ENCODE measurements around the gene NLRP12.
"Not testable (repeated sequence)": the region's sequence is repeated elsewhere in the genome, so short reads cannot be mapped to it uniquely, and the experiment has no call there.

The NLRP12 gene

DNA sequence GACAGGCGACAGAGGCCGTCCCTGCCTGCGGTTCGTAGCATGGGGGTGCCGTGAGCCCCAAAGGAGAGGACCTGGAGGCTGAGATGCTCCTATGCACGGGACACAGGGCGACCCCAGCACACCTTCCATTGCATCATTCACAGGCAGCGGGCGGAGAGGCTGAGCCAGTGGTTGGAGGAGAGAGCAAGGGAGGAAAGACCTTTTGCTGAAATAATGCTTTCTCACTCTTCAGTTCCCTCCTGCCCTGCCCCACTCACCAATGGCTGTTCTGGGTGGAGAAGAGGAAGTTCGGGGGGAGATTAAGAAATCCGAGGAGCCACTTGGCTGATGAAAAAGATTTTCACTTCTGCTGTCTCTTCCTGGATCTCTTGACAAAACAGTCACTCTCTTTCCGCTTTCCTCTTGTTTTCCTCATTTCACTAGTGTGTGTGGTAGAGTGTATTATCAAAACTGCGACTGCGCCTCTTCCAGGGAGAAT, at the start of gene NLRP12:
Gene NLRP12 (minus strand): TSS at position 181 of the 478 bp plus-strand sequence. CDS start 140 bp downstream, at position 41.
- no peak within 1 kb of the TSS for H3K4me3 ChIP-seq (ENCODE audit: low read depth, low read length)
- TF ChIP-seq, protein P1, sequence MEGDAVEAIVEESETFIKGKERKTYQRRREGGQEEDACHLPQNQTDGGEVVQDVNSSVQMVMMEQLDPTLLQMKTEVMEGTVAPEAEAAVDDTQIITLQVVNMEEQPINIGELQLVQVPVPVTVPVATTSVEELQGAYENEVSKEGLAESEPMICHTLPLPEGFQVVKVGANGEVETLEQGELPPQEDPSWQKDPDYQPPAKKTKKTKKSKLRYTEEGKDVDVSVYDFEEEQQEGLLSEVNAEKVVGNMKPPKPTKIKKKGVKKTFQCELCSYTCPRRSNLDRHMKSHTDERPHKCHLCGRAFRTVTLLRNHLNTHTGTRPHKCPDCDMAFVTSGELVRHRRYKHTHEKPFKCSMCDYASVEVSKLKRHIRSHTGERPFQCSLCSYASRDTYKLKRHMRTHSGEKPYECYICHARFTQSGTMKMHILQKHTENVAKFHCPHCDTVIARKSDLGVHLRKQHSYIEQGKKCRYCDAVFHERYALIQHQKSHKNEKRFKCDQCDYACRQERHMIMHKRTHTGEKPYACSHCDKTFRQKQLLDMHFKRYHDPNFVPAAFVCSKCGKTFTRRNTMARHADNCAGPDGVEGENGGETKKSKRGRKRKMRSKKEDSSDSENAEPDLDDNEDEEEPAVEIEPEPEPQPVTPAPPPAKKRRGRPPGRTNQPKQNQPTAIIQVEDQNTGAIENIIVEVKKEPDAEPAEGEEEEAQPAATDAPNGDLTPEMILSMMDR (IDR thresholded peaks at IDR 0.05; ENCODE audit: control insufficient read depth, extremely low read depth, insufficient read depth), result no peak
- DNase-seq (ENCODE audit: low read depth), result no peak

- H3K4me3 ChIP-seq (ENCODE audit: low read depth, low read length), result no peak overlapping the region
- TF ChIP-seq, protein P1 (IDR thresholded peaks at IDR 0.05; ENCODE audit: control insufficient read depth, extremely low read depth, insufficient read depth), result no peak
- no peak for DNase-seq (ENCODE audit: low read depth)
These were observed 48.6 kb upstream of the NLRP12 start for GRCh38 chr19:53872762-53873161.

GRCh38 chr19:53871454-53871853, 47.3 kb upstream of the NLRP12 start:
- peak overlapping the region; percentile 74; the same call in 1 of the 2 replicates for H3K4me3 ChIP-seq (ENCODE audit: low read depth, low read length)
- DNase-seq (ENCODE audit: low read depth), result no peak
- TF ChIP-seq, protein P1 (IDR thresholded peaks at IDR 0.05; ENCODE audit: control insufficient read depth, extremely low read depth, insufficient read depth), result no peak

GRCh38 chr19:53870485-53870844, 46.4 kb upstream of the NLRP12 start:
- peak; percentile 39 for DNase-seq (ENCODE audit: low read depth)
- H3K4me3 ChIP-seq (ENCODE audit: low read depth, low read length), result peak overlapping the region; percentile 74
- TF ChIP-seq, protein P1 (IDR thresholded peaks at IDR 0.05; ENCODE audit: control insufficient read depth, extremely low read depth, insufficient read depth), result no peak

DNA sequence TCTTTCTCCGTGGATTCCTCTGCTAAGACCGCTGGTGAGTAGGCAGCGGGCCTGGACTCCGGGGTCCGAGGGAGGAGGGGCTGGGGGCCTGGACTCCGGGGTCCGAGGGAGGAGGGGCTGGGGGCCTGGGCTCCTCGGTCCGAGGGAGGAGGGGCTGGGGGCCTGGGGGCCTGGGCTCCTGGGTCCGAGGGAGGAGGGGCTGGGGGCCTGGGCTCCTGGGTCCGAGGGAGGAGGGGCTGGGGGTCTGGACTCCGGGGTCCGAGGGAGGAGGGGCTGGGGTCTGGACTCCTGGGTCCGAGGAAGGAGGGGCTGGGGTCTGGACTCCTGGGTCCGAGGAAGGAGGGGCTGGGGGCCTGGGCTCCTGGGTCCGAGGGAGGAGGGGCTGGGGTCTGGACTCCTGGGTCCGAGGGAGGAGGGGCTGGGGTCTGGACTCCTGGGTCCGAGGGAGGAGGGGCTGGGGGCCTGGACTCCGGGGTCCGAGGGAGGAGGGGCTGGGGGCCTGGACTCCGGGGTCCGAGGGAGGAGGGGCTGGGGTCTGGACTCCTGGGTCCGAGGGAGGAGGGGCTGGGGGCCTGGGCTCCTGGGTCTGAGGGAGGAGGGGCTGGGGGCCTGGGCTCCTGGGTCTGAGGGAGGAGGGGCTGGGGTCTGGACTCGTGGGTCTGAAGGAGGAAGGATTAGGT, 45.8 kb upstream of the NLRP12 start:
- not testable (repeated sequence) for DNase-seq (ENCODE audit: low read depth)
- peak overlapping the region; percentile 74 for H3K4me3 ChIP-seq (ENCODE audit: low read depth, low read length)

- peak; percentile 89 for DNase-seq (ENCODE audit: low read depth)
- H3K4me3 ChIP-seq (ENCODE audit: low read depth, low read length), result peak overlapping the region; percentile 74
- TF ChIP-seq, protein P1 (IDR thresholded peaks at IDR 0.05; ENCODE audit: control insufficient read depth, extremely low read depth, insufficient read depth), result no peak
These were observed 45.0 kb upstream of the NLRP12 start for GRCh38 chr19:53868892-53869804.
